Trophoblast cell (in vitro differentiated cells and primary cell): ENCODE data around the gene WDR27.
A peak's percentile ranks its signal among the peaks of the same experiment; 100 is the strongest.

ENCODE experiments used
- DNase-seq, 2 donors: peaks; one replicate each; pipeline ENCODE4 v3.0.0-alpha.2; 2016
- H2AFZ ChIP-seq: 2 replicates; pipeline ENCODE4 v1.6.1; 2013; ENCODE audit warnings: low read length, moderate library complexity, mild to moderate bottlenecking; ENCODE audit not compliant: insufficient read depth, poor library complexity
- H2AK5ac ChIP-seq: 2 replicates; pipeline ENCODE4 v1.6.1; 2013; ENCODE audit warnings: mild to moderate bottlenecking, low read length
- H2BK120ac ChIP-seq: 2 replicates; pipeline ENCODE4 v1.6.1; 2013; ENCODE audit warnings: low read length, mild to moderate bottlenecking, moderate library complexity; ENCODE audit not compliant: insufficient read depth, poor library complexity
- H2BK12ac ChIP-seq: 2 replicates; pipeline ENCODE4 v1.6.1; 2013; ENCODE audit warnings: mild to moderate bottlenecking, low read length, moderate library complexity
- H2BK5ac ChIP-seq: 2 replicates; pipeline ENCODE4 v1.6.1; 2013; ENCODE audit warnings: low read length, low read depth, moderate library complexity, mild to moderate bottlenecking; ENCODE audit not compliant: poor library complexity
- H3K14ac ChIP-seq: 2 replicates; pipeline ENCODE4 v1.6.1; 2013; ENCODE audit warnings: mild to moderate bottlenecking, low read length
- H3K18ac ChIP-seq: 2 replicates; pipeline ENCODE4 v1.6.1; 2013; ENCODE audit warnings: mild to moderate bottlenecking, low read length
- H3K23ac ChIP-seq: 2 replicates; pipeline ENCODE4 v1.6.1; 2013; ENCODE audit warnings: low read length
- H3K27ac ChIP-seq: 2 replicates; pipeline ENCODE4 v1.5.1; 2013; ENCODE audit warnings: low read depth, mild to moderate bottlenecking, inconsistent platforms, low read length, moderate library complexity
- H3K27me3 ChIP-seq: 2 replicates; pipeline ENCODE4 v1.6.1; 2013; ENCODE audit warnings: inconsistent platforms, mild to moderate bottlenecking, low read length, moderate library complexity; ENCODE audit not compliant: insufficient read depth
- H3K36me3 ChIP-seq, 2 experiments: 1 replicate in 1 of 2; 2 replicates in 1 of 2; pipeline ENCODE4 v1.6.1; 2013; ENCODE audit warnings: low read length in 2 of 2, mild to moderate bottlenecking in 2 of 2, moderate library complexity in 1 of 2; ENCODE audit not compliant: insufficient read depth in 2 of 2, control insufficient read depth in 1 of 2
- H3K4ac ChIP-seq: 2 replicates; pipeline ENCODE4 v1.6.1; 2013; ENCODE audit warnings: low read depth, mild to moderate bottlenecking, low read length, moderate library complexity
- H3K4me1 ChIP-seq, 2 experiments: 1 replicate in 1 of 2; 2 replicates in 1 of 2; pipeline ENCODE4 v1.6.1; 2013; ENCODE audit warnings: low read length in 2 of 2, mild to moderate bottlenecking in 2 of 2, moderate library complexity in 1 of 2; ENCODE audit not compliant: insufficient read depth in 2 of 2, control insufficient read depth in 1 of 2
- H3K4me2 ChIP-seq: 2 replicates; pipeline ENCODE4 v1.6.1; 2013; ENCODE audit warnings: inconsistent platforms, mild to moderate bottlenecking, low read length, moderate library complexity
- H3K4me3 ChIP-seq: 2 replicates; pipeline ENCODE4 v1.5.1; 2013; ENCODE audit warnings: mild to moderate bottlenecking, low read depth, low read length, inconsistent platforms
- H3K79me1 ChIP-seq: one replicate; pipeline ENCODE4 v1.6.1; 2013; ENCODE audit warnings: low read length
- H3K79me2 ChIP-seq: 2 replicates; pipeline ENCODE4 v1.6.1; 2013; ENCODE audit warnings: low read length, mild to moderate bottlenecking; ENCODE audit not compliant: control insufficient read depth, insufficient read depth, poor library complexity
- H3K9ac ChIP-seq: 2 replicates; pipeline ENCODE4 v1.6.1; 2013; ENCODE audit warnings: mild to moderate bottlenecking, low read length
- H3K9me3 ChIP-seq: 2 replicates; pipeline ENCODE4 v1.6.1; 2013; ENCODE audit warnings: low read depth, mild to moderate bottlenecking, control low read depth, inconsistent platforms, low read length; ENCODE audit not compliant: insufficient read depth
- H4K12ac ChIP-seq: 2 replicates; pipeline ENCODE4 v1.6.1; 2013; ENCODE audit warnings: low read depth, mild to moderate bottlenecking, low read length, moderate library complexity
- H4K8ac ChIP-seq: 2 replicates; pipeline ENCODE4 v1.6.1; 2013; ENCODE audit warnings: low read depth, mild to moderate bottlenecking, low read length, moderate library complexity
- H4K91ac ChIP-seq: one replicate; pipeline ENCODE4 v1.6.1; 2013; ENCODE audit warnings: low read depth, mild to moderate bottlenecking, low read length, moderate library complexity
- WGBS: extraction: QIAGEN DNeasy Blood & Tissue Kit; methylation state at CpG from one replicate; pipeline ENCODE4 v1.1.7; 2013; ENCODE audit warnings: missing lambda C conversion rate; ENCODE audit not compliant: insufficient read length, insufficient coverage; ENCODE audit errors: extremely low coverage; 5-methylcytosine and 5-hydroxymethylcytosine counted together

Gene WDR27

DNA sequence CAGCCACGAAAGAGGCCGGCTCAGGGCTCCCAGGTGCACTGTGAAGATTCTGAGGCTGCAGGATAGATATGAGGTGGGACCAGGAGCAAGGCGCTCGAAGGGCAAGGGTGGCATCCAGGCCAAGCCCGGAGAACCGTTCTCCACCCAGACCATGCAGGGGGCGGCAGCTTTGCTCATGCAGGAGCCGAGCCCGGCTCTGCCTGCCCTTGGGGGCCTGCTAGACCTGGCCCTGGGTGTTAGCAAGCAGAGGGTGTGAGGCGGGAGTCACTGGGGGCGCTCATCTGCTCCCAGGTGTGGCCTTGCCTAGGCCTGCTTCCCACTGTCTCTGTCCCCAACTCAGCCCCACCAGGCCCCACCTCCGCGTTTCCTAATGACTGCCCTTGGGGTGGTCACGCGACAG lies 59.4 kb downstream of the WDR27 start:
- H3K4ac ChIP-seq = no peak overlapping the region
- H3K18ac ChIP-seq = no peak overlapping the region
- no peak overlapping the region for H4K8ac ChIP-seq
- no peak overlapping the region for H3K4me3 ChIP-seq
- no peak overlapping the region for H2AK5ac ChIP-seq
- no peak overlapping the region for H2BK12ac ChIP-seq
- WGBS = no CpG with 5 or more reads among the region's 15 CpGs
- H3K4me1 ChIP-seq = peaks cover 0 to 5% of the 10 kb centered on the region in 2 experiments
- H3K9me3 ChIP-seq = peaks cover 1% of the 10 kb centered on the region
- DNase-seq = no peak
- no peak overlapping the region for H3K14ac ChIP-seq
- H4K12ac ChIP-seq = no peak overlapping the region
- H2BK5ac ChIP-seq = no peak overlapping the region
- H3K27ac ChIP-seq = no peak overlapping the region
- H3K36me3 ChIP-seq = peaks cover 6 to 9% of the 10 kb centered on the region in 2 experiments
- no peak overlapping the region for H2BK120ac ChIP-seq
- no peaks in the 10 kb centered on the region for H3K79me2 ChIP-seq
- H3K27me3 ChIP-seq = no peaks in the 10 kb centered on the region
- no peak overlapping the region for H4K91ac ChIP-seq
- no peak overlapping the region for H3K4me2 ChIP-seq
- peak overlapping the region; percentile 26 for H3K9ac ChIP-seq
- H2AFZ ChIP-seq = no peak overlapping the region
- no peak overlapping the region for H3K23ac ChIP-seq
- no peaks in the 10 kb centered on the region for H3K79me1 ChIP-seq

DNA sequence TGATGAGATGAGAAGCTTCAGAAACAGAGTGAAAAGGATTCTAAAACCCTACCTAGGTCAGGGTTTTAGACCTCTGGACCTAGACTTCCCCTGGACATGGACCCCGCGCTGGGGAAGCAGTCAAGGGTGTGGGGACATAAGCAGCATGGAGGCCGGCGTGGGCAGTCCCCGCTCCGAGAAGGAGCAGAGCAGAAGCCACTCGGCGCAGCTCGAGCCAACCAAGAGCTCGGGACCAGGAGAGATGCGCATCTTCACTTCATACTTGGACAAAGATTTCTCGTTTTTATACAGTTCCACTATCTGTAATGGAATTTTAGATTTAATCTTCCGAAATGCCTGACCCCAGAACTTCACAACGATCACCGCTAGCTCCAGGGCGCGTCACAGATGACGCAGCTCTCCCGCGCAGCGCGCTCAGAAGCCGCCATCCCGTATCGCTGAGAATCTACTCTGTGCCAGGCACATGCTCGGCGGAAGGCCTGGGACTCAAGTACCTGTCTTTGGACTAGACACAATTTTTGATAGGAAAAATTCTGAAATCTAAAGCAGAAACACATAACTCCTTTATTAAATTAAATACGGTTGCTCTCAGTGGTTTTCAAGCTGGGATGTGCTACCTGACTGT lies 60.3 kb downstream of the WDR27 start:
- Histone ChIP-seq H3K27ac (no peak overlapping the region), H4K8ac (no peak overlapping the region), H3K18ac (no peak overlapping the region), H3K9me3 (peaks cover 1% of the 10 kb centered on the region), H2BK5ac (no peak overlapping the region), H3K4ac (no peak overlapping the region), H3K36me3 (peaks cover 1 to 9% of the 10 kb centered on the region in 2 experiments), H4K12ac (no peak overlapping the region), H3K9ac (no peak overlapping the region), H3K4me1 (peaks cover 0 to 2% of the 10 kb centered on the region in 2 experiments), H3K79me1 (no peaks in the 10 kb centered on the region), H4K91ac (no peak overlapping the region), H2AFZ (no peak overlapping the region), H3K4me3 (no peak overlapping the region), H3K14ac (no peak overlapping the region), H2BK120ac (no peak overlapping the region), H3K27me3 (no peaks in the 10 kb centered on the region), H2AK5ac (no peak overlapping the region), H2BK12ac (no peak overlapping the region), H3K23ac (no peak overlapping the region), H3K79me2 (no peaks in the 10 kb centered on the region), H3K4me2 (no peak overlapping the region)
- WGBS = no CpG with 5 or more reads among the region's 28 CpGs
- no peak for DNase-seq

DNA sequence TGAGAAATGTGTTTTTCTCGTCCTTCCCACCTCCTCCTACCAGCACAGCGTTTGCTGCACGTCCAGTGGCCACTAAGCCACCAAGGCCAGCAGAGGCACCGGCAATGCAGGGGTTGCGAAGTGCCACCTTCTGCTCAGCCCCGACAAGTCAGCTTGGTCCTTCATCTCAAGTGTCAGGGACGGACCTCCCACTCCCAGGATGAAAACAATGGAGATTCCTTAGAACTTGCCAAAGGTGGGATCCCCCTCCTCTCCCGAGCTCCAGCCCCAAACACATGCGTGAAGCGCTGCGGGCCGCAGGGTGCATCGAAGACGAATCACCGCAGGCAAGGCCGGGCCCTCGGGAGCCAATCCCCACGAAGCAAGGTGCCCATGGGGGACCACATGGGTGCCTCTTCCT lies 60.8 kb downstream of the WDR27 start:
- Histone ChIP-seq H3K18ac (no peak overlapping the region), H3K23ac (no peak overlapping the region), H3K9me3 (peaks cover 1% of the 10 kb centered on the region), H4K8ac (no peak overlapping the region), H2BK120ac (no peak overlapping the region), H3K4me3 (no peak overlapping the region), H3K79me2 (no peaks in the 10 kb centered on the region), H2BK5ac (no peak overlapping the region), H2AFZ (no peak overlapping the region), H3K4me1 (peaks cover 0 to 2% of the 10 kb centered on the region in 2 experiments), H2AK5ac (no peak overlapping the region), H4K91ac (no peak overlapping the region), H2BK12ac (no peak overlapping the region), H3K4ac (no peak overlapping the region), H3K36me3 (peaks cover 1 to 9% of the 10 kb centered on the region in 2 experiments), H3K79me1 (no peaks in the 10 kb centered on the region), H3K27me3 (no peaks in the 10 kb centered on the region), H3K4me2 (no peak overlapping the region), H4K12ac (no peak overlapping the region), H3K14ac (no peak overlapping the region), H3K9ac (no peak overlapping the region), H3K27ac (no peak overlapping the region)
- WGBS = no CpG with 5 or more reads among the region's 18 CpGs
- no peak for DNase-seq

DNA sequence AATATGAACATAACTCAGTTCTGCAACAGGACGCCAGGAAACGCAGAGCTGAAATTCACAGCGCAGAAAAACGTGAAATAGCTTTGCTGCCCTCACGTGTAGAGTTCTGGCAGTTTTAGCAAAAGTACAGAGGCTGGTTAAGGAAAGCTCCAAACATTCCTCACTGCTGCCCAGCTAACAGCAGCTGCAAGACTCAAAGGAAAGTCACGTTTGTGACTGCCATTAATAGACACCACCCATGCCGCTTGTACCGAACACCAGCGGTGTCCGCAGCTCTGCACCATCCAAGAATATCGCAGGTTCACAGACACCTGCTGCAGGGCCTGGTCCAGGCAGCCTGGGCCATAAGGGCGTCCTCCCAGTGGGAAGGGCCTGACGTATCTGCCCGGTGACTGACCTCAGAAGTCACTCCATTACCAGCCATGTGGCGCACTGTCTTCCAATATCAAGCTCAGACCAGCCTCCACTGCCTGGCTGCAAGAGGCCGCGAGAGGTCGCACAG lies 61.4 kb downstream of the WDR27 start:
- Histone ChIP-seq H3K9ac (no peak overlapping the region), H3K4ac (no peak overlapping the region), H2BK12ac (no peak overlapping the region), H4K12ac (no peak overlapping the region), H3K79me1 (no peaks in the 10 kb centered on the region), H2AK5ac (no peak overlapping the region), H3K4me2 (no peak overlapping the region), H4K8ac (no peak overlapping the region), H3K79me2 (no peaks in the 10 kb centered on the region), H3K23ac (no peak overlapping the region), H2AFZ (no peak overlapping the region), H3K14ac (no peak overlapping the region), H3K27me3 (no peaks in the 10 kb centered on the region), H4K91ac (no peak overlapping the region), H2BK120ac (no peak overlapping the region), H3K9me3 (peaks cover 1% of the 10 kb centered on the region), H2BK5ac (no peak overlapping the region), H3K18ac (no peak overlapping the region), H3K27ac (no peak overlapping the region), H3K4me1 (peaks cover 0 to 2% of the 10 kb centered on the region in 2 experiments), H3K4me3 (no peak overlapping the region), H3K36me3 (peaks cover 1 to 9% of the 10 kb centered on the region in 2 experiments)
- peak in 1 of 2 donors; percentile 26 for DNase-seq
- WGBS = no CpG with 5 or more reads among the region's 18 CpGs
